Sigmoid colon (tissue), 7 donors: ENCODE measurements around the gene SLC15A5. TPM values are rescaled to one million over a fixed set of nuclear protein-coding genes. Genes with fewer than 3 reads are reported as not detected.
A peak's percentile ranks its signal among the peaks of the same experiment; 100 is the strongest.

Source experiments
- DNase-seq: peaks from one replicate; pipeline ENCODE4 v3.0.0-alpha.2; 2019
- H3K27ac ChIP-seq, 4 donors: fragments of 200-600 bp; sonication (generic); one replicate each; pipeline ENCODE4 v1.5.1; 2016 to 2019; ENCODE audit warnings: mild to moderate bottlenecking in 1 of 4
- H3K27me3 ChIP-seq, 3 donors: fragments of 200-600 bp; sonication (generic); one replicate each; pipeline ENCODE4 v1.5.1; 2019; ENCODE audit warnings: mild to moderate bottlenecking in 1 of 3
- H3K36me3 ChIP-seq, 4 donors: fragments of 200-600 bp; sonication (generic); one replicate each; pipeline ENCODE4 v1.5.1; 2016 to 2019
- H3K4me1 ChIP-seq, 4 donors: fragments of 200-600 bp; sonication (generic); one replicate each; pipeline ENCODE4 v1.5.1; 2017 to 2019
- H3K4me3 ChIP-seq, 4 donors: fragments of 200-600 bp; sonication (generic); one replicate each; pipeline ENCODE4 v1.5.1; 2017 to 2019; ENCODE audit warnings: mild to moderate bottlenecking in 2 of 4, moderate library complexity in 1 of 4
- H3K9me3 ChIP-seq, 4 donors: fragments of 200-600 bp in 3 of 4; sonication (generic) in 3 of 4; one replicate each; pipeline versions ENCODE4 v1.5.1 to v1.6.1; 2013 to 2019
- EP300 ChIP-seq, 4 donors: sonication (generic); formaldehyde crosslinking; IDR thresholded peaks; one replicate each; pipeline ENCODE4 v1.6.1; 2017; ENCODE audit warnings: antibody characterized with exemption in 4 of 4
- POLR2A ChIP-seq, 2 donors: fragments of 450-650 bp; IDR thresholded peaks; one replicate each; pipeline ENCODE4 v1.6.1; 2016; ENCODE audit warnings: antibody characterized with exemption in 2 of 2, mild to moderate bottlenecking in 2 of 2, moderate library complexity in 2 of 2
- POLR2AphosphoS5 ChIP-seq, 4 donors: sonication (generic); formaldehyde crosslinking; IDR thresholded peaks; one replicate each; pipeline ENCODE4 v1.6.1; 2017; ENCODE audit warnings: antibody characterized with exemption in 4 of 4
- WGBS, 2 donors: extraction: QIAGEN DNeasy Blood & Tissue Kit; methylation state at CpG; one replicate each; pipeline ENCODE4 v1.1.7; 2013; 5-methylcytosine and 5-hydroxymethylcytosine counted together
- intact Hi-C: fragments of 100-400 bp; cut with DNase I; formaldehyde crosslinking; loops from one replicate; pipeline ENCODE4 v1.15.1; 2023
- polyA plus RNA-seq, 3 donors: library from polyadenylated mRNA; stranded (reverse); fragments of 200-250 nt; gene quantifications; one replicate each; pipeline ENCODE4 v1.2.3, GENCODE V29; 2013
- total RNA-seq, 4 donors: library from RNA; depleted of rRNA; stranded (reverse); fragments of >200 nt; gene quantifications; one replicate each; pipeline ENCODE4 v1.1.0, GENCODE V29; 2016
- TF ChIP-seq, protein P1 (sequence below), 4 experiments: fragments of 450-650 bp in 3 of 4; fragments of 200-600 bp in 1 of 4; IDR thresholded peaks; one replicate each; pipeline ENCODE4 v1.5.1; 2016 to 2019; ENCODE audit warnings: antibody characterized with exemption in 4 of 4, mild to moderate bottlenecking in 3 of 4, moderate library complexity in 2 of 4
- donor health status: healthy with polysubstance abuse.
- donor health status: Bipolar disorder and iron deficiency.
- donor health status: healthy.

SLC15A5 gene
- total and polyA plus RNA-seq, 7 donors: not detected

DNA sequence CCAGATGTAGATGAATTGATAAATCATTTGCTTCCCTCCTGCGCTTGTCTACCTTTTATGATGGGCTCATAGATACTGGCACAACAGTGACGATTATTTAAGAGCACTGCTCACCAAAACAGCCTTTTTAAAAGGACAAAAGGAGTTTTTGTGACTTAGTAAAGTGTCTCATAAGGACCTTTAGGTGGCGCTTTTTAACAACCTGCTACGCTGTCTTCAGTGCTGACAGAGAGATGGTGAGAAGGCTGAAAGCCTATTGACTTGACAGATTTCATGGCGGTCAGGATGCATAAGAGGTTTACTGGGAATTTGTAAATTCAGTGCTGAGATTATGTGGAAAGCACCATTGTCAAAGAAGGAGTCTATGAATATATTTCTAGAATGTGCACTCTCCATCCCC, 87.6 kb downstream of the SLC15A5 start:
- DNase-seq: no peak
- no peak overlapping the region for H3K4me3 ChIP-seq
- TF ChIP-seq POLR2AphosphoS5 (IDR thresholded peaks at IDR 0.05) (no peak), POLR2A (IDR thresholded peaks at IDR 0.05) (no peak), EP300 (IDR thresholded peaks at IDR 0.05) (no peak)
- TF ChIP-seq, protein P1, sequence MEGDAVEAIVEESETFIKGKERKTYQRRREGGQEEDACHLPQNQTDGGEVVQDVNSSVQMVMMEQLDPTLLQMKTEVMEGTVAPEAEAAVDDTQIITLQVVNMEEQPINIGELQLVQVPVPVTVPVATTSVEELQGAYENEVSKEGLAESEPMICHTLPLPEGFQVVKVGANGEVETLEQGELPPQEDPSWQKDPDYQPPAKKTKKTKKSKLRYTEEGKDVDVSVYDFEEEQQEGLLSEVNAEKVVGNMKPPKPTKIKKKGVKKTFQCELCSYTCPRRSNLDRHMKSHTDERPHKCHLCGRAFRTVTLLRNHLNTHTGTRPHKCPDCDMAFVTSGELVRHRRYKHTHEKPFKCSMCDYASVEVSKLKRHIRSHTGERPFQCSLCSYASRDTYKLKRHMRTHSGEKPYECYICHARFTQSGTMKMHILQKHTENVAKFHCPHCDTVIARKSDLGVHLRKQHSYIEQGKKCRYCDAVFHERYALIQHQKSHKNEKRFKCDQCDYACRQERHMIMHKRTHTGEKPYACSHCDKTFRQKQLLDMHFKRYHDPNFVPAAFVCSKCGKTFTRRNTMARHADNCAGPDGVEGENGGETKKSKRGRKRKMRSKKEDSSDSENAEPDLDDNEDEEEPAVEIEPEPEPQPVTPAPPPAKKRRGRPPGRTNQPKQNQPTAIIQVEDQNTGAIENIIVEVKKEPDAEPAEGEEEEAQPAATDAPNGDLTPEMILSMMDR (IDR thresholded peaks at IDR 0.05): no peak
- H3K36me3 ChIP-seq: no peaks in the 10 kb centered on the region
- 10 to 45% methylated on average over 5 of the region's 5 CpGs for WGBS, 2 donors
- H3K27me3 ChIP-seq: no peaks in the 10 kb centered on the region
- H3K4me1 ChIP-seq: no peaks in the 10 kb centered on the region
- H3K9me3 ChIP-seq: no peaks in the 10 kb centered on the region
- H3K27ac ChIP-seq: no peak overlapping the region
- intact Hi-C loops: no loop called here

DNA sequence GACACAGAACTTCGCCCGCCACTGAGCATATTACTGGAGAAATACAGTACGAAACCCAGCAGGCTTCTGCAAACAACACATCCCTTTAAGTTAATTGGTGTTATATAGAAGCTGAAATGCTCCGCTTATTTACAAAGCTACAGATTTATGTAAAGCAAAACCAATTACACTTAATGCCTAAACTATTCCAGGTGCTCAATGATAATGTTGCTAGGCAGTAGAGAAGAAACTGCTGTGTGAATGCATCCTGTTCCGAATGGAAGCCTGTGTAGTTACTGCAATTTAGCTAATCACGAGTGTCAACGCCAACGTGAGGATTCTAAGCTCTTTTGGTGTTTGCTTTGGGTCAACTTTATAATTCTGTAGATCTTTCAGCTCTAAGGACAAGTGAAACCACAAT, 89.8 kb downstream of the SLC15A5 start:
- TF ChIP-seq, protein P1 (IDR thresholded peaks at IDR 0.05): no peak
- TF ChIP-seq POLR2A (IDR thresholded peaks at IDR 0.05): no peak
- TF ChIP-seq POLR2AphosphoS5 (IDR thresholded peaks at IDR 0.05): no peak
- TF ChIP-seq EP300 (IDR thresholded peaks at IDR 0.05): no peak
- H3K27ac ChIP-seq: no peak overlapping the region
- DNase-seq: no peak

DNA sequence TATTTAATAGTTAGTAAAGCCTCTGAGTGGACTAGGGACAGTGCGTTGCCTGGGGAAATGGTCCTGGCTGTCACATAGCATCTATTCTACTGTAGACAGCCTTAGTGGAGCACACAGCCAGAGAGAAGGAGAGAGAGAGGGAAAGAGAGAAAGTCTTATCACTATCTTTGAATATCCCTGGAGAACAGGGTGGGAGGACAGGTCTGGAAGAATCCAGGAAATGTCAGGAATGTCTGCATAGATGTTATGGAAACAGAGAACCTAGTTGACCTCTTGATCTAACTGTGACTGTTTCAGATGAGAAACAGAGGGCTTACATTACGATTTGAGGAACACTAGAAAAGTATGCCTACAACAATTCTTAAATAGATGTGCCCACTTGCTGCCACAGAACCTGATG, 92.8 kb downstream of the SLC15A5 start:
- no peak for DNase-seq
- no peak overlapping the region for H3K27ac ChIP-seq
- TF ChIP-seq, protein P1 (IDR thresholded peaks at IDR 0.05): no peak
- no peak for TF ChIP-seq POLR2A (IDR thresholded peaks at IDR 0.05)
- TF ChIP-seq POLR2AphosphoS5 (IDR thresholded peaks at IDR 0.05): no peak
- no peak for TF ChIP-seq EP300 (IDR thresholded peaks at IDR 0.05)
- intact Hi-C loops: no loop called here
- H3K4me3 ChIP-seq: no peak overlapping the region
- no peaks in the 10 kb centered on the region for H3K9me3 ChIP-seq
- H3K27me3 ChIP-seq: no peaks in the 10 kb centered on the region
- no peaks in the 10 kb centered on the region for H3K4me1 ChIP-seq
- WGBS, 2 donors: 83 to 87% methylated on average over 2 of the region's 2 CpGs
- H3K36me3 ChIP-seq: no peaks in the 10 kb centered on the region

More for the DNA sequence above, 89.8 kb downstream of the SLC15A5 start:
- Histone ChIP-seq H3K9me3 (no peaks in the 10 kb centered on the region), H3K4me1 (no peaks in the 10 kb centered on the region), H3K36me3 (no peaks in the 10 kb centered on the region), H3K27me3 (no peaks in the 10 kb centered on the region), H3K4me3 (no peak overlapping the region)
- intact Hi-C loops: no loop called here
- WGBS, 2 donors: 10 to 56% methylated on average over 8 of the region's 8 CpGs

DNA sequence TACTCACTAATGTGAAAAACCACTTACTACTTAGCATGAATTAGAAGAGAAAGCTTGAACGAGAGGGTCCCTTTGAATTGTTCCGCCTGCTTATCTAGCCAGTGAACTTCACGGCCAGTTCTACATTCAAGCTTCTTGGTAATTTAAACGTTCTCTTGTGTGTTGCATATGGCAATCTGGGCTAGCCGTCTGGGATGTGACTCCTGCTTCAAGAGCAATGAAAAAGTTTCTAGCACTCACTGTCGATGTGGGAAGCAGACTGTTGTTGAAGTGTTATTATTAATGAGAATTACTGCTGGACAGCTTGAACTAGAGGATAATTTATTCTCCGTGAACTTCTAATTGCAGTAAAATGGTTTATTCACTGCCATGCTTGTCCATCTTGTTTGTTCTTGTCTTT, 93.9 kb downstream of the SLC15A5 start:
- TF ChIP-seq EP300 (IDR thresholded peaks at IDR 0.05) (no peak), POLR2A (IDR thresholded peaks at IDR 0.05) (no peak), POLR2AphosphoS5 (IDR thresholded peaks at IDR 0.05) (no peak)
- TF ChIP-seq, protein P1 (IDR thresholded peaks at IDR 0.05): no peak
- intact Hi-C loops: no loop called here
- Histone ChIP-seq H3K27ac (no peak overlapping the region), H3K9me3 (no peaks in the 10 kb centered on the region), H3K27me3 (no peaks in the 10 kb centered on the region), H3K4me3 (no peak overlapping the region), H3K4me1 (no peaks in the 10 kb centered on the region), H3K36me3 (no peaks in the 10 kb centered on the region)
- no peak for DNase-seq
- WGBS, 2 donors: 87 to 91% methylated on average over 7 of the region's 7 CpGs

GRCh38 chr12:16175840-16176239, 101.6 kb downstream of the SLC15A5 start:
- Histone ChIP-seq H3K27me3 (no peaks in the 10 kb centered on the region), H3K9me3 (no peaks in the 10 kb centered on the region), H3K36me3 (no peaks in the 10 kb centered on the region), H3K4me3 (no peak overlapping the region), H3K27ac (no peak overlapping the region), H3K4me1 (peaks cover 0 to 6% (median 0%) of the 10 kb centered on the region in 4 donors)
- 70 to 85% methylated on average over 3 of the region's 3 CpGs for WGBS, 2 donors
- no peak for DNase-seq
- intact Hi-C loops: no loop called here
- TF ChIP-seq POLR2AphosphoS5 (IDR thresholded peaks at IDR 0.05): peak in 3 of 4 donors; percentile 13 to 28 (median 21)
- no peak for TF ChIP-seq EP300 (IDR thresholded peaks at IDR 0.05)
- no peak for TF ChIP-seq POLR2A (IDR thresholded peaks at IDR 0.05)
